SK-N-SH (cell line): ENCODE measurements around the gene SDSL.

Experiments used
- CTCF ChIP-seq: fragments of 200-600 bp; sonication (generic); IDR thresholded peaks from 2 replicates; pipeline ENCODE4 v1.6.1; 2017; ENCODE audit warnings: antibody characterized with exemption, mild to moderate bottlenecking, moderate library complexity
- EP300 ChIP-seq, 2 experiments: IDR thresholded peaks; 2 replicates each; pipeline versions ENCODE4 v1.4.0 to v1.6.1; 2012; ENCODE audit warnings: borderline replicate concordance in 1 of 2, low read depth in 1 of 2, low read length in 1 of 2
- EZH2phosphoT487 ChIP-seq: fragments of 200-600 bp; sonication (generic); IDR thresholded peaks from 2 replicates; pipeline ENCODE4 v1.6.1; 2017; ENCODE audit warnings: low read depth, mixed run types, mild to moderate bottlenecking, antibody characterized with exemption, moderate library complexity, borderline replicate concordance
- GABPA ChIP-seq: IDR thresholded peaks from 2 replicates; pipeline ENCODE4 v1.4.0; 2012; ENCODE audit warnings: low read depth, mild to moderate bottlenecking
- JUND ChIP-seq: IDR thresholded peaks from 2 replicates; pipeline ENCODE4 v1.4.0; 2012
- MXI1 ChIP-seq: IDR thresholded peaks from 2 replicates; pipeline ENCODE4 v1.6.1; 2012; ENCODE audit warnings: mild to moderate bottlenecking, low read depth, low read length, improper control_type of control experiment
- PBX3 ChIP-seq: IDR thresholded peaks from 2 replicates; pipeline ENCODE4; 2012
- RAD21 ChIP-seq: IDR thresholded peaks from 2 replicates; pipeline ENCODE4 v1.6.1; 2012; ENCODE audit warnings: mild to moderate bottlenecking, low read length
- SMC3 ChIP-seq: IDR thresholded peaks from 2 replicates; pipeline ENCODE4 v1.6.1; 2012; ENCODE audit warnings: low read depth, low read length, improper control_type of control experiment
- TAF1 ChIP-seq: IDR thresholded peaks from 2 replicates; pipeline ENCODE4 v1.6.1; 2012; ENCODE audit warnings: low read depth, mild to moderate bottlenecking, low read length, moderate library complexity, borderline replicate concordance
- USF2 ChIP-seq: fragments of 150-350 bp; IDR thresholded peaks from 2 replicates; pipeline ENCODE4 v1.6.1; 2017; ENCODE audit warnings: antibody characterized with exemption, low read length, low read depth, borderline replicate concordance
- YY1 ChIP-seq: IDR thresholded peaks from 2 replicates; pipeline ENCODE4 v1.4.0; 2012; ENCODE audit warnings: low read depth, mild to moderate bottlenecking

- TF ChIP-seq MXI1, result no peak
- TF ChIP-seq PBX3, result no peak
- TF ChIP-seq SMC3, result no peak
- no peak for TF ChIP-seq YY1
- no peak for TF ChIP-seq EZH2phosphoT487
- no peak for TF ChIP-seq CTCF
- no peak for TF ChIP-seq GABPA
- TF ChIP-seq RAD21, result no peak
- TF ChIP-seq EP300 (IDR thresholded peaks at IDR 0.05; ENCODE audit: borderline replicate concordance in 1 of 2, low read depth in 1 of 2, low read length in 1 of 2), result no peak
- no peak for TF ChIP-seq JUND
- TF ChIP-seq USF2, result no peak
- no peak for TF ChIP-seq TAF1
Measured at GRCh38 chr12:113386866-113387566, 35.2 kb upstream of the SDSL start.
